ENCODE measurements around the gene CDC16. TPM values are rescaled to one million over a fixed set of nuclear protein-coding genes. Genes with fewer than 3 reads are reported as not detected.

Gene CDC16
- total and polyA plus RNA-seq, 10 donors: 50.1 to 75.8 (median 67.3) TPM

- no peaks in the 10 kb centered on the region for H3K27me3 ChIP-seq (replicated peaks in 1 of 7)
- H3K4me1 ChIP-seq: peaks cover 3 to 16% (median 7%) of the 10 kb centered on the region in 6 donors
- H3K36me3 ChIP-seq: peaks cover 0 to 85% (median 23%) of the 10 kb centered on the region in 6 donors
- no peak for DNase-seq
- intact Hi-C loops (cut with DNase I; ENCODE audit: low total_unique reads): no loop called here
- H3K9me3 ChIP-seq: no peaks in the 10 kb centered on the region
- 62 to 84% (median 75%) methylated on average over 7 of the region's 7 CpGs for WGBS, 5 donors
- TF ChIP-seq POLR2A (IDR thresholded peaks at IDR 0.05) (no peak), POLR2AphosphoS5 (IDR thresholded peaks at IDR 0.05) (no peak)
- TF ChIP-seq, protein P1, sequence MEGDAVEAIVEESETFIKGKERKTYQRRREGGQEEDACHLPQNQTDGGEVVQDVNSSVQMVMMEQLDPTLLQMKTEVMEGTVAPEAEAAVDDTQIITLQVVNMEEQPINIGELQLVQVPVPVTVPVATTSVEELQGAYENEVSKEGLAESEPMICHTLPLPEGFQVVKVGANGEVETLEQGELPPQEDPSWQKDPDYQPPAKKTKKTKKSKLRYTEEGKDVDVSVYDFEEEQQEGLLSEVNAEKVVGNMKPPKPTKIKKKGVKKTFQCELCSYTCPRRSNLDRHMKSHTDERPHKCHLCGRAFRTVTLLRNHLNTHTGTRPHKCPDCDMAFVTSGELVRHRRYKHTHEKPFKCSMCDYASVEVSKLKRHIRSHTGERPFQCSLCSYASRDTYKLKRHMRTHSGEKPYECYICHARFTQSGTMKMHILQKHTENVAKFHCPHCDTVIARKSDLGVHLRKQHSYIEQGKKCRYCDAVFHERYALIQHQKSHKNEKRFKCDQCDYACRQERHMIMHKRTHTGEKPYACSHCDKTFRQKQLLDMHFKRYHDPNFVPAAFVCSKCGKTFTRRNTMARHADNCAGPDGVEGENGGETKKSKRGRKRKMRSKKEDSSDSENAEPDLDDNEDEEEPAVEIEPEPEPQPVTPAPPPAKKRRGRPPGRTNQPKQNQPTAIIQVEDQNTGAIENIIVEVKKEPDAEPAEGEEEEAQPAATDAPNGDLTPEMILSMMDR (IDR thresholded peaks at IDR 0.05 in 8 of 11, conservative IDR thresholded peaks at IDR 0.05 in 3 of 11): no peak
- no peak overlapping the region for H3K27ac ChIP-seq
- H3K4me3 ChIP-seq: no peak overlapping the region
Observed at GRCh38 chr13:114275304-114275703, 40.6 kb downstream of the CDC16 start.

GRCh38 chr13:114279146-114279545 lies 44.4 kb downstream of the CDC16 start:
- Histone ChIP-seq H3K27me3 (replicated peaks in 1 of 7) (no peaks in the 10 kb centered on the region), H3K9me3 (no peaks in the 10 kb centered on the region), H3K27ac (peak overlapping the region in 4 of 8 donors; percentile 97 to 99 (median 98)), H3K4me3 (no peak overlapping the region), H3K4me1 (peaks cover 21 to 45% (median 31%) of the 10 kb centered on the region in 6 donors), H3K36me3 (peaks cover 0 to 52% (median 11%) of the 10 kb centered on the region in 6 donors)
- intact Hi-C loops (cut with DNase I; ENCODE audit: low total_unique reads): no loop called here
- DNase-seq: no peak
- 85 to 91% (median 87%) methylated on average over 4 of the region's 4 CpGs for WGBS, 5 donors
- TF ChIP-seq POLR2A (IDR thresholded peaks at IDR 0.05): no peak
- TF ChIP-seq POLR2AphosphoS5 (IDR thresholded peaks at IDR 0.05): no peak
- TF ChIP-seq, protein P1 (IDR thresholded peaks at IDR 0.05 in 8 of 11, conservative IDR thresholded peaks at IDR 0.05 in 3 of 11): no peak

DNA sequence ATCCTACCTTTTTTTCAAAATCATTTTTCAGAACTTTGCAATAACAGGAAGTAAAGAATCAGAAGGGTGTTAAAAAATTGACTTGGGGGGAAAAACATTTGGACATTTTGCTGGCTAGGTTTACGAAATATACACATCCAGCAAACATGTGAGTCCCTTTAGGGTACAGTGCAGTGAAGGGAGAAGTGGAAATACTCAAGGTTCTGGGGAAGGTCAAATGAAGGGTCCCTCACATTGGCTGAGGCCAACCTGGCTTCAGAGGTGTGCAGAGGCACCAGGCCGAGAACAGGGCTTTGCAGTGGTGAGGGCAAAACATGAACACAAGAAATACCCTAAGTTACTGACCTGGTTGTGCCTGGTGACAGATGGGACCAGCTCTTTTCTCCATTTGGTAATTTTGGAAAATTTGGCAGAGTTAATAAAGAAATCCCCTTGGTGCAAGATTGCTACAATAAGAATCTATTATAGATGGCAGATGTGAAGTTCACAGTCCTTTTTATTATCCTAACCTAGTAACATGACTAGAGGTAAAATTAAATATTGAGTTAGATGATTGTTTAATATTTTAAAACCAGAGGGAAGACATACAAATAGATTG lies 45.2 kb downstream of the CDC16 start:
- Histone ChIP-seq H3K27ac (peak overlapping the region in 7 of 8 donors; percentile 97 to 99 (median 99)), H3K9me3 (no peaks in the 10 kb centered on the region), H3K27me3 (replicated peaks in 1 of 7) (no peaks in the 10 kb centered on the region), H3K36me3 (peaks cover 0 to 52% (median 10%) of the 10 kb centered on the region in 6 donors), H3K4me1 (peaks cover 21 to 52% (median 34%) of the 10 kb centered on the region in 6 donors), H3K4me3 (peak overlapping the region in 2 of 8 donors; percentile 83 to 90)
- intact Hi-C loops (cut with DNase I; ENCODE audit: low total_unique reads): no loop called here
- TF ChIP-seq POLR2A (IDR thresholded peaks at IDR 0.05) (no peak), POLR2AphosphoS5 (IDR thresholded peaks at IDR 0.05) (no peak)
- TF ChIP-seq, protein P1 (IDR thresholded peaks at IDR 0.05 in 8 of 11, conservative IDR thresholded peaks at IDR 0.05 in 3 of 11): no peak
- 72 to 81% (median 79%) methylated on average over 2 of the region's 2 CpGs for WGBS, 5 donors
- DNase-seq: peak; percentile 56

- H3K4me3 ChIP-seq: peak within 1 kb of the TSS; percentile 69 to 90 (median 80)
- WGBS, 5 donors: 0 to 1% (median 1%) methylated on average over 10 to 88 of the region's 89 CpGs
- H3K4me1 ChIP-seq: peaks cover 21 to 54% (median 37%) of the 10 kb centered on the region in 6 donors
- TF ChIP-seq, protein P1 (IDR thresholded peaks at IDR 0.05 in 8 of 11, conservative IDR thresholded peaks at IDR 0.05 in 3 of 11): peak in 2 of 11 experiments; percentile 22 to 28
- peak; percentile 92 to 94 (median 93) for TF ChIP-seq POLR2AphosphoS5 (IDR thresholded peaks at IDR 0.05)
- TF ChIP-seq POLR2A (IDR thresholded peaks at IDR 0.05): peak in 2 of 3 donors; percentile 24 to 66
- H3K9me3 ChIP-seq: no peaks in the 10 kb centered on the region
- H3K27ac ChIP-seq: peak within 1 kb of the TSS; percentile 96 to 99 (median 98)
- intact Hi-C loops (cut with DNase I; ENCODE audit: low total_unique reads): no loop called here
- DNase-seq: peak; percentile 97
- peaks cover 0 to 52% (median 10%) of the 10 kb centered on the region in 6 donors for H3K36me3 ChIP-seq
- H3K27me3 ChIP-seq (replicated peaks in 1 of 7): no peaks in the 10 kb centered on the region
Observed at GRCh38 chr13:114281351-114282040, 46.8 kb downstream of the CDC16 start, which contains the start of gene UPF3A. UPF3A (plus strand) TSS chr13:114281601; CDS start chr13:114281640, 39 bp downstream.
